Measurements from ENCODE around the gene PAK3. TPM values are rescaled to one million over a fixed set of nuclear protein-coding genes. Genes with fewer than 3 reads are reported as not detected.

Gene PAK3
- total RNA-seq, 1 donor from 2014 or later: 0.28 TPM

GRCh38 chrX:111264385-111264784 lies 168.4 kb downstream of the PAK3 start:
- no peak for ATAC-seq

- ATAC-seq: no peak
These were observed 169.5 kb downstream of the PAK3 start for GRCh38 chrX:111265486-111265885.

GRCh38 chrX:111268506-111268905 lies 172.5 kb downstream of the PAK3 start:
- no peak for ATAC-seq

GRCh38 chrX:111270339-111270738 lies 174.3 kb downstream of the PAK3 start, which contains the start of gene CAPN6:
CAPN6 (minus strand) TSS chrX:111270483; CDS start chrX:111263936, 6,547 bp downstream.
- ATAC-seq: peak; percentile 86

Other genes with a start within 250 kb of the PAK3 start
- gene CAPN6, start 174.3 kb downstream of the PAK3 start, total RNA-seq: 21.4 TPM